ENCODE results near the gene RNF213.
"Not testable (repeated sequence)": the region's sequence is repeated elsewhere in the genome, so short reads cannot be mapped to it uniquely, and the experiment has no call there.

Gene RNF213

GRCh38 chr17:80323982-80324381 is 63.3 kb downstream of the RNF213 start:
- no peak for DNase-seq

GRCh38 chr17:80327518-80327917 is 66.9 kb downstream of the RNF213 start:
- no peak for DNase-seq

GRCh38 chr17:80328634-80329380 is 68.2 kb downstream of the RNF213 start:
- DNase-seq = no peak

GRCh38 chr17:80329421-80329820 is 68.8 kb downstream of the RNF213 start:
- DNase-seq = not testable (repeated sequence)

GRCh38 chr17:80330276-80330675 is 69.6 kb downstream of the RNF213 start:
- DNase-seq = no peak

- DNase-seq = not testable (repeated sequence)
Observed at GRCh38 chr17:80330938-80331337, 70.3 kb downstream of the RNF213 start.

GRCh38 chr17:80331820-80332219 is 71.2 kb downstream of the RNF213 start:
- no peak for DNase-seq

GRCh38 chr17:80337195-80337895 is 76.7 kb downstream of the RNF213 start:
- DNase-seq = no peak

GRCh38 chr17:80339118-80339517 is 78.5 kb downstream of the RNF213 start:
- DNase-seq = no peak

- DNase-seq = no peak
Observed at GRCh38 chr17:80339731-80340456, 79.2 kb downstream of the RNF213 start.

- DNase-seq = no peak
Observed at GRCh38 chr17:80345321-80345720, 84.7 kb downstream of the RNF213 start.

GRCh38 chr17:80345841-80346497 is 85.3 kb downstream of the RNF213 start:
- DNase-seq = no peak

GRCh38 chr17:80346498-80347275 is 86.0 kb downstream of the RNF213 start:
- no peak for DNase-seq

- no peak for DNase-seq
Observed at GRCh38 chr17:80347536-80347935, 86.9 kb downstream of the RNF213 start.

- DNase-seq = no peak
Observed at GRCh38 chr17:80347948-80348351, 87.3 kb downstream of the RNF213 start.

- no peak for DNase-seq
Observed at GRCh38 chr17:80348551-80349150, 88.0 kb downstream of the RNF213 start.

- DNase-seq = no peak
Observed at GRCh38 chr17:80349151-80349651, 88.5 kb downstream of the RNF213 start.

GRCh38 chr17:80349751-80350150 is 89.1 kb downstream of the RNF213 start:
- no peak for DNase-seq

GRCh38 chr17:80352216-80352895 is 91.7 kb downstream of the RNF213 start:
- no peak for DNase-seq

GRCh38 chr17:80352991-80353665 is 92.5 kb downstream of the RNF213 start:
- DNase-seq = peak in 1 of 3 experiments; percentile 17
